ENCODE results near the gene CPVL. TPM values are rescaled to one million over a fixed set of nuclear protein-coding genes. Genes with fewer than 3 reads are reported as not detected.

Gene CPVL
- total RNA-seq, 2 donors from 2014 or later = 32.4 to 53.3 TPM

DNA sequence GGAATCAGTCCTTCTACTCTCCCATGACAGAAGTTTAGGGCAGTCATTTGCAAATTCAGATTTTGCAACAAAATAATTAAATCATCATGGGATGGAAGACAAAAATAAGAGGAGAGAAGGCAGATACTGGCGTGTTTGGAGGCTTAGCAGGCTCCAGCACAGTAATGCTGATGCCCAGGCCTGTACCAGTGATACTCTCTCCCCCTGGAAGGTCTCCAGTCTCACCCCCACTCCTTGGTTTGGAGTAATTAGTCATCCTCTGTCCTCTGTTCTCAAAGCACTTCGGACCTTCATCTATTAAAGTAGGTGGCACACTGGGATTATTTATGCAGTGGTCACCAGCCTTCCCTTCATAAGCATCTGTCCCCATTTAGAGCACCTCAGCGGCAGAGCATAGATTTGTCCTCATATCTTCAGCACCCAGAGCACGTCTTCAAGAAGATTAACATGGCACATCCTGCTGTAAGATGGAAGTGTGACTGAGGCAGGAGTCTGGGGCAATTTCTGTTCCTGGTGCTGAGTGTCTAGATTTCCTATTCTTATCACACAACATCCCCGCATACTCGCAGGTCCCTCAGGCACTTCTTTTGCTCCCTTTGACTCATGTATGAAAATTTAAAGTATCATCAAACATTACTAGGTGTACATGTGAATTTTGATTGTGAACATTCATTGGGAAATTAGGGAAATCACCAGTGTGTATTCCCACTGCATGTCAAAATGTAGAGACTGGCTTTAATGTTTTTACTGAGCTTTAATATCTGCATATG lies 156.9 kb downstream of the CPVL start:
- no peak overlapping the region for H3K9ac ChIP-seq (ENCODE audit: extremely low read depth, low read length, poor library complexity, severe bottlenecking)
- DNase-seq = no peak
- peaks cover 12% of the 10 kb centered on the region for H3K27me3 Mint-ChIP-seq (ENCODE audit: insufficient read depth)
- H3K4me1 Mint-ChIP-seq = peaks cover 13% of the 10 kb centered on the region
- H3K4me3 ChIP-seq (ENCODE audit: low read length) = no peak overlapping the region
- no peaks in the 10 kb centered on the region for H3K27me3 ChIP-seq (ENCODE audit: control insufficient read depth, insufficient read depth, low read length, poor library complexity, severe bottlenecking)
- TF ChIP-seq CTCF (conservative IDR thresholded peaks at IDR 0.05) = no peak
- H3K4me3 Mint-ChIP-seq = no peak overlapping the region
- no peaks in the 10 kb centered on the region for H3K9me3 ChIP-seq (ENCODE audit: control insufficient read depth, low read length)
- H3K9me3 Mint-ChIP-seq = no peaks in the 10 kb centered on the region
- no peak overlapping the region for H3K27ac Mint-ChIP-seq
- 91% methylated on average over 6 of the region's 6 CpGs; no CpG with 5 or more reads in 1 of the 2 experiments for WGBS, 2 experiments (ENCODE audit: insufficient coverage in 1 of 2, insufficient read length in 1 of 2)
- no peaks in the 10 kb centered on the region for H3K36me3 ChIP-seq (ENCODE audit: control insufficient read depth, insufficient read depth, low read length)
- H3K27ac ChIP-seq (ENCODE audit: low read depth, low read length) = no peak overlapping the region
- H3K36me3 Mint-ChIP-seq (ENCODE audit: low read depth) = no peaks in the 10 kb centered on the region
- no peaks in the 10 kb centered on the region for H3K4me1 ChIP-seq (ENCODE audit: control insufficient read depth, insufficient read depth, low read length)

- 92 to 96% methylated on average over 4 of the region's 4 CpGs for WGBS, 2 experiments (ENCODE audit: insufficient coverage in 1 of 2, insufficient read length in 1 of 2)
- Histone ChIP-seq H3K9me3 (ENCODE audit: control insufficient read depth, low read length) (no peaks in the 10 kb centered on the region), H3K9ac (ENCODE audit: extremely low read depth, low read length, poor library complexity, severe bottlenecking) (no peak overlapping the region), H3K36me3 (ENCODE audit: control insufficient read depth, insufficient read depth, low read length) (no peaks in the 10 kb centered on the region), H3K27ac (ENCODE audit: low read depth, low read length) (no peak overlapping the region), H3K4me3 (ENCODE audit: low read length) (no peak overlapping the region), H3K27me3 (ENCODE audit: control insufficient read depth, insufficient read depth, low read length, poor library complexity, severe bottlenecking) (no peaks in the 10 kb centered on the region), H3K4me1 (ENCODE audit: control insufficient read depth, insufficient read depth, low read length) (peaks cover 2% of the 10 kb centered on the region)
- peaks cover 18% of the 10 kb centered on the region for H3K4me1 Mint-ChIP-seq
- H3K4me3 Mint-ChIP-seq = no peak overlapping the region
- DNase-seq = no peak
- peaks cover 12% of the 10 kb centered on the region for H3K27me3 Mint-ChIP-seq (ENCODE audit: insufficient read depth)
- no peaks in the 10 kb centered on the region for H3K36me3 Mint-ChIP-seq (ENCODE audit: low read depth)
- no peaks in the 10 kb centered on the region for H3K9me3 Mint-ChIP-seq
- H3K27ac Mint-ChIP-seq = no peak overlapping the region
- no peak for TF ChIP-seq CTCF (conservative IDR thresholded peaks at IDR 0.05)
Measured at GRCh38 chr7:28988810-28989209, 157.5 kb downstream of the CPVL start.

GRCh38 chr7:28988091-28988490 lies 158.2 kb downstream of the CPVL start:
- Histone ChIP-seq H3K36me3 (ENCODE audit: control insufficient read depth, insufficient read depth, low read length) (no peaks in the 10 kb centered on the region), H3K9me3 (ENCODE audit: control insufficient read depth, low read length) (no peaks in the 10 kb centered on the region), H3K27me3 (ENCODE audit: control insufficient read depth, insufficient read depth, low read length, poor library complexity, severe bottlenecking) (no peaks in the 10 kb centered on the region), H3K4me1 (ENCODE audit: control insufficient read depth, insufficient read depth, low read length) (peaks cover 2% of the 10 kb centered on the region), H3K9ac (ENCODE audit: extremely low read depth, low read length, poor library complexity, severe bottlenecking) (no peak overlapping the region), H3K4me3 (ENCODE audit: low read length) (no peak overlapping the region), H3K27ac (ENCODE audit: low read depth, low read length) (no peak overlapping the region)
- Mint-ChIP-seq H3K27ac (no peak overlapping the region), H3K27me3 (ENCODE audit: insufficient read depth) (peaks cover 12% of the 10 kb centered on the region), H3K4me3 (no peak overlapping the region), H3K9me3 (no peaks in the 10 kb centered on the region), H3K4me1 (peaks cover 18% of the 10 kb centered on the region), H3K36me3 (ENCODE audit: low read depth) (no peaks in the 10 kb centered on the region)
- 95 to 98% methylated on average over 5 of the region's 5 CpGs for WGBS, 2 experiments (ENCODE audit: insufficient coverage in 1 of 2, insufficient read length in 1 of 2)
- TF ChIP-seq CTCF (conservative IDR thresholded peaks at IDR 0.05) = no peak
- DNase-seq = no peak
